AG04450 (cell line): ENCODE results near the gene CLEC4D. TPM values are rescaled to one million over a fixed set of nuclear protein-coding genes. Genes with fewer than 3 reads are reported as not detected.

Experiments used
- CTCF ChIA-PET: fragments of 300-600, 350-600 bp; formaldehyde crosslinking; extraction: SDS; loops from one replicate; lab custom pipeline; 2022; ENCODE audit warnings: antibody characterized with exemption, inconsistent platforms; lab: Charles Lee
- POLR2A ChIA-PET: fragments of 350-600 bp; formaldehyde crosslinking; extraction: SDS; loops from one replicate; lab custom pipeline; 2021; ENCODE audit warnings: antibody characterized with exemption, inconsistent platforms; lab: Yijun Ruan, JAX
- DNase-seq: peaks from one replicate; pipeline ENCODE4 v3.0.0-alpha.2; 2011; ENCODE audit warnings: low read depth, low spot score
- H3K27ac ChIP-seq: one replicate; pipeline ENCODE4 v1.5.1; 2012; ENCODE audit warnings: low read depth, low read length, control low read depth
- H3K27me3 ChIP-seq: one replicate; pipeline ENCODE4 v1.6.0; 2012; ENCODE audit warnings: low read length; ENCODE audit not compliant: control insufficient read depth, insufficient read depth
- H3K4me3 ChIP-seq: 2 replicates; pipeline ENCODE4 v1.5.1; 2011; ENCODE audit warnings: mild to moderate bottlenecking, low read depth, low read length, control low read depth
- H3K9me3 ChIP-seq: 2 replicates; pipeline ENCODE4 v1.5.1; 2012; ENCODE audit warnings: low read length; ENCODE audit not compliant: control insufficient read depth, insufficient read depth
- polyA plus RNA-seq: library from polyadenylated mRNA; depleted of rRNA; stranded (reverse); fragments of >200 nt; gene quantifications from 2 replicates; pipeline ENCODE4 v1.2.3, GENCODE V29; 2011
- TF ChIP-seq, protein P1 (sequence below): IDR thresholded peaks from 2 replicates; pipeline ENCODE4 v1.5.1; 2011; ENCODE audit warnings: low read depth, low read length, control low read depth, inconsistent platforms

CLEC4D gene
- polyA plus RNA-seq, 1 experiment = not detected

DNA sequence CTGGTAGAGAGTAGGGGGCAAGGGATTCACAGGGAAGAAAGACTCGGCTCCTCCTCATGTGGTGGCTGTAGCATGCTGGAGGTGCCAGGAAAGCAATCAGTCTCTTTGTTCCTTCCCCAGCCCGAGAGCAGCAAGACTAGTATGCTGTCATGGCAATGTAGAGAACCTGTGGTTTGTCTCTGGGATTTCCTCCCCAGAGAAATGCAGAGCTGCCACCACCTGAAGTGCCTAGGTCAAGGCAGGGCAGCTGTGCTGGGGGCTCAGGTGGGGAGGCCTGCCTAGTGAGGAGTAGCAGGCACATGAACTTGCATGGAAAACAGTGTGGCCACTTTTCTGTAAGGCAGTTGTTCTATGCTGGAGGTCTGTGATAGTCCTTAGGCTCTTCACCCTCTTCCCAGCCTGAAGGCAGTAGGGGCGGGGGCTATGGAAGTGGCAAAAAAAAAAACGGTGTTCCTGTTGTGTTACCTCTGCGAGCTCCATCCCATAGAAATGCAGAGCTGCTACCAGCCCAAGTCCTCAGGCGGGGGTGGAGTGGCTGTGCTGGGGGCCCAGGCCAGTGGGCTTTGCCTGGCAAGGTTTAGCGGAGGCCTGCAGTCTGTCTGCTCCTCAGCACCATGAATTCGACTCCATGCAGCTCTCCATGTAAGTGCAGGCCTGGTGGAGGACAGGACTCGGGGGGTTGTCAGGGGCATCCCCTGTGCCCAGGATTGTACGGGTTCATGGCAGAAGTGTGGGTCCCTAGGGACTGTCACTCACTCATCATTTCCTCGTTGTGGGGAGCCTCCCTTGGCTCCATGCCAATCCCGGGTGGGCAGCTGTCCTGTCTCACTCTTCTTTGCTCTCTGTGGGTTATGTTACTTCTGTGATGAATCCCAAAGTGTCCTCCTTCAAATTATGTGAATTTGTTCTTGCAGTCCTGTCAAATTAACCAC is 4.1 kb upstream of the CLEC4D start:
- TF ChIP-seq, protein P1, sequence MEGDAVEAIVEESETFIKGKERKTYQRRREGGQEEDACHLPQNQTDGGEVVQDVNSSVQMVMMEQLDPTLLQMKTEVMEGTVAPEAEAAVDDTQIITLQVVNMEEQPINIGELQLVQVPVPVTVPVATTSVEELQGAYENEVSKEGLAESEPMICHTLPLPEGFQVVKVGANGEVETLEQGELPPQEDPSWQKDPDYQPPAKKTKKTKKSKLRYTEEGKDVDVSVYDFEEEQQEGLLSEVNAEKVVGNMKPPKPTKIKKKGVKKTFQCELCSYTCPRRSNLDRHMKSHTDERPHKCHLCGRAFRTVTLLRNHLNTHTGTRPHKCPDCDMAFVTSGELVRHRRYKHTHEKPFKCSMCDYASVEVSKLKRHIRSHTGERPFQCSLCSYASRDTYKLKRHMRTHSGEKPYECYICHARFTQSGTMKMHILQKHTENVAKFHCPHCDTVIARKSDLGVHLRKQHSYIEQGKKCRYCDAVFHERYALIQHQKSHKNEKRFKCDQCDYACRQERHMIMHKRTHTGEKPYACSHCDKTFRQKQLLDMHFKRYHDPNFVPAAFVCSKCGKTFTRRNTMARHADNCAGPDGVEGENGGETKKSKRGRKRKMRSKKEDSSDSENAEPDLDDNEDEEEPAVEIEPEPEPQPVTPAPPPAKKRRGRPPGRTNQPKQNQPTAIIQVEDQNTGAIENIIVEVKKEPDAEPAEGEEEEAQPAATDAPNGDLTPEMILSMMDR = no peak
- Histone ChIP-seq H3K27me3 (no peaks in the 10 kb centered on the region), H3K9me3 (no peaks in the 10 kb centered on the region; the same call in 1 of the 2 replicates), H3K27ac (no peak overlapping the region), H3K4me3 (no peak overlapping the region)
- no peak for DNase-seq
- ChIA-PET POLR2A (no interaction called here), CTCF (no interaction called here)

DNA sequence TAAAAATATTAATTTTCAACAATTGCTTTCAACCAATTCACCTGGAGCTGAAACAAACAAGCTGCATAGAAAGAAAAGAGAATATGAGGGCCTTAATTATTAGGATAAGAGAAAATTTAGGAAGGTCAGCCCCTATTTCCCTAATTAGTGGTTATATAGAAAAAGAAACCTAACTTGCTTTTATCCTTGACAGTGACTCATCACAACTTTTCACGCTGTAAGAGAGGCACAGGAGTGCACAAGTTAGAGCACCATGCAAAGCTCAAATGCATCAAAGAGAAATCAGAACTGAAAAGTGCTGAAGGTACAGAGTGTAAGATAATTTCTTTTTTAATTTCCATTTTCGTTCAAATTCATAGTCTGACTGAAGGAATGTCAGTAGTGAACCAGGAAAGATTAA is 4.7 kb downstream of the CLEC4D start:
- CTCF ChIA-PET = interaction anchor here (1.1 kb wide), 1 partner anchor 26 kb away, joined by 9 read pairs; no protein-coding TSS in a partner anchor

DNA sequence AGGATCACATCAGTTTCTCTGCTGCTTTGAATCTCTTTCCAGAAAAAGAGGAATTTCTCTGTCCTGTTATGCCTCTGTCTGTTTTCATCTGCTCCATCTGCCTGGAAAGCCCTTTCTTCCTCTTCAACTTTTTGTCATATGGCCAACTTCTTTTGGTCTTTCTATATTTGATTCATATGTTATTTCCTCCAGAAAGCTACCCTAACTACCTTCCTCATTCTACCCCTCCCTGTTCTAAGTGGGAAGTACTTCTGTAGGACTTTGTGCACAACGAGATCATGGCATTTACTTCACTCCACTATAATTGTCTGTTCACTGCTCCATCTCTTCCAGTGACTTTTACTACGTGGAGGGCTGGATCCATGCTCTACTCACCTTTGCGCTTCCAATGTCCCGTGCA is 5.9 kb downstream of the CLEC4D start:
- H3K4me3 ChIP-seq = no peak overlapping the region
- ChIA-PET POLR2A (no interaction called here), CTCF (interaction anchor here (0.6 kb wide), 1 partner anchor 1099 kb away, joined by 6 read pairs; no protein-coding TSS in a partner anchor)
- H3K27me3 ChIP-seq = no peaks in the 10 kb centered on the region
- TF ChIP-seq, protein P1 = no peak
- no peaks in the 10 kb centered on the region for H3K9me3 ChIP-seq
- no peak overlapping the region for H3K27ac ChIP-seq
- no peak for DNase-seq

More for the DNA sequence above, 4.7 kb downstream of the CLEC4D start:
- H3K27ac ChIP-seq = no peak overlapping the region
- TF ChIP-seq, protein P1 = no peak
- H3K9me3 ChIP-seq = no peaks in the 10 kb centered on the region
- H3K4me3 ChIP-seq = no peak overlapping the region
- POLR2A ChIA-PET = no interaction called here
- no peak for DNase-seq
- H3K27me3 ChIP-seq = no peaks in the 10 kb centered on the region

DNA sequence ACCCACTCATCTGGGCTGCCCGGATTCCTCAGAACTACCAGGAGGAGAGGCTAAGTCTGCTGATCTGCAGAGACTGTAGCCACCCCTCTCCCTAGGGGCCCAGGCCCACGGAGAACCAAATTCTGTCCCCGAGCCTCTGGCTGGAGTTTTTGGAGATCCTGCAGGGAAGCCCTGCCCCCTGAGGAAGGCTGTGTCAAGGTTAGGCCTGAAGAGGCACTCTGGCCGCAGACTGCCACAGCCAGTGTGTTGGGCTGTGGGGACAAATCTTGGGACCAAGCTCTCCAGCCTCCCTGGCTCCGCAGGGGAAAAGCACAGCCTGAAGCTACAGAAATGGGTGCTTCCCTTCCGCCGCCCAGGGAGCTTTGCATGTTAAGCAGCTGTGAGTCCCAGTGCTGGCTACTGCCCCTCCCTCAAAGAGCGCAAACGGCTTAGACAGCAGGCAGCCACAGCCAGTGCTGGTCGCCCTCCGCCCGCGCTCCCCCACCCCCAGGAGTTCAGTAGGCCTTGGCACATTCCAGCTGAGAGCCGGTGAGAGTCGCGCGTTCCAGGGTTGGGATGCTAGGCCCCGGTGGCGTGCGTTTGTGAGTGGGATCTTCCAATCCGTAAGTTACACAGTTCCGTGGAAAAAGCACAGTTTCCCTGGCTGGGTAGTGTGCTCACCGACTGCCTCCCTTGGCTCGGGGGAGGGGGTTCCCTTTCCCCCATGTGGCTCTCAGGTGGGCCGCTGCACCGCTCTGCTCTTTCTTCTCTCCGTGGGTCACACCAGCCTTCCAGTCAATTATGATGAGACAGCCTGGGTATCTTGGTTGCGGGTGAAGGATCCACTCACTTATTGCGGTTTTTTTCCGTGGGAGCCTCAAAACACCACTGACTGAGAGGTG is 14.2 kb downstream of the CLEC4D start:
- H3K4me3 ChIP-seq = no peak overlapping the region
- no peak for DNase-seq
- no peaks in the 10 kb centered on the region for H3K27me3 ChIP-seq
- TF ChIP-seq, protein P1 = no peak
- CTCF ChIA-PET = interaction anchor here (1.9 kb wide), 1 partner anchor 17 kb away, joined by 11 read pairs; no protein-coding TSS in a partner anchor
- POLR2A ChIA-PET = no interaction called here
- H3K9me3 ChIP-seq = peaks cover 5% of the 10 kb centered on the region; the same call in 1 of the 2 replicates
- H3K27ac ChIP-seq = no peak overlapping the region
